CMK (cell line): ENCODE results near the gene PTX4.

Source experiments
- DNase-seq: peaks from one replicate; pipeline ENCODE4 v3.0.0-alpha.2; 2010; ENCODE audit warnings: low read depth

The PTX4 gene

GRCh38 chr16:1524366-1524765 lies 35.6 kb upstream of the PTX4 start:
- DNase-seq = no peak

DNA sequence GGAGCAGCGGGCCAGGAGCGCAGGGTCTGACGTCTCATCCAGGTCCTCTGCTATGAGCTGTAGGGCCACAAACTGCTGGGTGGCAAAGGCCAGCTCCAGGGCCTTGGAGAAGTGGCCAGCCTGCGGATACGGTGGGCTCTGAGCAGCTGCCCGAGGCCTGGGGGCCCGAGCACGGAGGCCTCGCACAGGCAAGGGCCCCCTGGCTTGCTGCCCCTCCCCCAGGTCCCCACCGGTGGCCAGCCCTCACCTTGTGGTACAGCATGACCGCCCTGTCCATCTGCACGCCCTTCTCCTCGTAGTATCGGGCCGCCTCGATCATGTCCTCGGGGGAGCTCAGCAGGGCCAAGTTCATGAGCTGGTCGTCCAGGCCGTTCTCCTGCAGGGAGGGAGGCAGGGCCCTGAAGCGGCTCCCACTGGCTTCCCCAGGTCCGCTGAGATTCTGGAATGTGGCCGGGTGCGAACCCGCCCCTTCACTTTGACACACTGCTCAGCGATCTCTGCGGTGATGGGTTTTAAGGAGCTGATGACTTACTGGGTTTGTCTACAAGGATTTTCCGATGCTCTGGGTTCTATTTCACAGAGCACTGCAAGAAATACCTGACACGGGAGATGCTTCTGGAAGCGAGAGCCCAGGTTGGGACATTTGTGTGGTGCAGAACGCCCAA lies 35.0 kb upstream of the PTX4 start:
- DNase-seq = no peak

DNA sequence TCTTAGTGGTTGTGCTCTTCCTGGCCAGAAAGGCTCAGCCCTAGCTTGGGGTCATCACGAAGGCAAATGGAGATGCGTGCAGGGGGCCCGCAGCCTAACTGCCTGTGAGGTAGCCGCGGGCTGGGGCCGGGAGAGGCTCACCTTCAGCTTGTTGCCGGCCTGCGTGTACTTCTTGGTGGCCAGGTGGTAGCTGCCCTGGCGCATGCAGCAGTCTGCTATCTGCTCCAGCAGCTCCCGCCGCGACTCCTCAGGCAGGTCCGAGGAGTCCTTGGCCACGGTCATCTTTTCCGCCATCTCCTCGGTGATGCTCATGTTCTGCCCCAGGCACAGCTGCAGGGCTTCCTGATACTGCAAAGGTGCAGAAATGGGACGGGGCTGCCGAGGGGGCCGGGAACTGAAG lies 31.7 kb upstream of the PTX4 start:
- no peak for DNase-seq

DNA sequence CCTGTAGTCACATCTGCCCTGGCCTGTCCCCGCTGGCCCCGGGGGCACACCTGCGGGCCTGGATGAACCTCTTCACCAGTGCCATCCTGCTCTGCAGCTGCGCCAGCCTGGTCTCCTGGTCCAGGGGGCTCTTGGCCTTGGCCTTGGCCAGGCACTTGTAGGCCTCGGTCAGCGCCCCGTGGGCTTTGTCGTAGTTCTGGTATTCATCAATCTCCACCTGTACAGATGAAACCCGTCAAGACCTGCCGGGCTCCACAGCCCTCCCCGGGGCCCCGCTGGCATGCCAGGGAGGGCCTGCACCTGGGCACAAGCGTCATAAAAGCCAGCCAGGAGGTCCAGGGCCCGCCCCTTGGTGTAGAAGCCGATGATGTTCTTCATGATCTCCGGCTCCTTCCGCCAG lies 31.1 kb upstream of the PTX4 start:
- DNase-seq = no peak

DNA sequence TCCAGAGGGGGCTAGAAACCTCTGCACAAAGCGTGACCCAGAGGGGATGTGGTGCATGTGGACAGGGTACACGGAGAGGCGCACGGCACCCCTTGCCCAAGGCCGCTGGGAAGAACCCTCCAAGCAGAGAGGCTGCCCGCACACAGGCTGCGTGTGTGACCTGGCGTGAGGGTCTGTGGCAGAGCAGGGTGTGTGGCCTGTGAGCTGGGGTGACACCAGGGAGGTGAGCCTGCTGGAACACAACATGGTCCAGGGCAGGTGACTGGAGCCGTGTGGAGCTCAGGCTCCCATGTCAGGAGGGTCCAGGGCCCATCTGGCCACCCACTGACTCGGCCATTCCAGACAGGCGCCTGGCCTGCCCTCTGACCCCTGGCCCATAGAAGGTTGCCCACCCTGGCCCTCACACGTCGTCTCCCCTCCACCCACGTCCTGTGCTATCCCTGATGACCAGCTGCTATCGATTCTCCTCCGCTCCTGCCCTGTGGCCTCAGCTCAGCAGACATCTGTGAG lies 29.9 kb upstream of the PTX4 start:
- no peak for DNase-seq

DNA sequence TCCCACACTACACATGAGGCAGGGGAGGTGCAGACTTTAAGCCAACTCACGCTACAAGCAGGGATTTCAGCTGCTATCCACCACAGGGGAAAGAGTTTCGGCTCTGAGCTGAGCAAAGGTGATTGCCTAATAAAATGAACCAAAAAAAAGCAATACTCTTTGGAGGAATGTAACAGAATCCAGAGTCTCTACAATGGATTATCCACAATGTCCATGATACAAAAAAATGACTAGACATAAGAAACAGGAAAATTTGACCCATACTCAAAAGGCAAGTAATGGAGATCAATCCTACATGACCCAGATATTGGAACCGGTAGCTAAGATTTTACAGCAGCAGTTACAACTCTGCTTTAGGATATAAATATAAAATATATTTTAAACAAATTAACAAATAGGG lies 25.8 kb upstream of the PTX4 start:
- DNase-seq = no peak

DNA sequence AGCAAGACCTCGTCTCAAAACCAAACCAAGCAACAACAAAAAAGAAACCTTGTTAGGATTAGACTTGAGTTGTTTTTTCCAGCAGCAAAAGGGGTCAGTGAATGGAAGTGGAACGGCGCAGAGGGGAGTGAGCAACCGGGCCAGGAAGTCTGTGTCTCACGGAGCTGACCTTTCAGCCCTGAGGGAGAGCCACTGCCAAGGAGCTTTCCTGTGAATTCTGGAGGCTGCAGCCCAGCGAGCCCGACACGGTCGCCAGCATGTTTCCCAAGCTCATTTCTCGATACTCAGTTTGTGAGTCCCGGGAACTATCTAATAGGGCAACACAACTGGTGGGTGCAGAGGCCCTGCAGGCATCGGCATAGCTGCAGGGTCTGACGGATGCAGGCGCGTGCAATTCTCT lies 24.0 kb upstream of the PTX4 start:
- DNase-seq = no peak

- DNase-seq = no peak
These were observed 23.2 kb upstream of the PTX4 start for GRCh38 chr16:1511662-1512569.

- no peak for DNase-seq
These were observed 22.2 kb upstream of the PTX4 start for GRCh38 chr16:1510941-1511351.

GRCh38 chr16:1510272-1510671 lies 21.5 kb upstream of the PTX4 start:
- no peak for DNase-seq

GRCh38 chr16:1509307-1510221 lies 20.8 kb upstream of the PTX4 start:
- DNase-seq = no peak

- no peak for DNase-seq
These were observed 19.9 kb upstream of the PTX4 start for GRCh38 chr16:1508494-1509187.

GRCh38 chr16:1506494-1507213 lies 17.9 kb upstream of the PTX4 start:
- no peak for DNase-seq

DNA sequence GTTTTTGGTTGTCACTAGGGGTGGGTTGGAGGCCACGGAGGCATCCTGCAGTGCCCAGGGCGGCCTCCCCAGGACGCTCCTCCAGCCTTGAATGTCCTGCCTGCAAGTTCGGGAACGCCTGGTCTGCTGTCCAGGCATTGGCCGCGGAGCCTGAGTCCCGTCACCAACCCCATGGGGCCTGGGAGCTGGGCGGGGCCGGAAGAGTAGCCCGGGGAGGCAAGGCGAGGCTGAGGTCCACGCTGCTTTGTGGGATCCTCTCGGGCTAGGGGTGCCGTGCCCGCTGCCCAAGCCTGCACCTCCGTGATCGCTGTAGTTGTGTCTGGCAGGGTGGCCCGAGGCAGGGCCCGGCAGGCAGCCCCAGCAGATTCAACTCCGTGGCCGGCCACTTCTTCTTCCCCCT lies 17.2 kb upstream of the PTX4 start:
- no peak for DNase-seq

- no peak for DNase-seq
These were observed 16.5 kb upstream of the PTX4 start for GRCh38 chr16:1505073-1505844.

DNA sequence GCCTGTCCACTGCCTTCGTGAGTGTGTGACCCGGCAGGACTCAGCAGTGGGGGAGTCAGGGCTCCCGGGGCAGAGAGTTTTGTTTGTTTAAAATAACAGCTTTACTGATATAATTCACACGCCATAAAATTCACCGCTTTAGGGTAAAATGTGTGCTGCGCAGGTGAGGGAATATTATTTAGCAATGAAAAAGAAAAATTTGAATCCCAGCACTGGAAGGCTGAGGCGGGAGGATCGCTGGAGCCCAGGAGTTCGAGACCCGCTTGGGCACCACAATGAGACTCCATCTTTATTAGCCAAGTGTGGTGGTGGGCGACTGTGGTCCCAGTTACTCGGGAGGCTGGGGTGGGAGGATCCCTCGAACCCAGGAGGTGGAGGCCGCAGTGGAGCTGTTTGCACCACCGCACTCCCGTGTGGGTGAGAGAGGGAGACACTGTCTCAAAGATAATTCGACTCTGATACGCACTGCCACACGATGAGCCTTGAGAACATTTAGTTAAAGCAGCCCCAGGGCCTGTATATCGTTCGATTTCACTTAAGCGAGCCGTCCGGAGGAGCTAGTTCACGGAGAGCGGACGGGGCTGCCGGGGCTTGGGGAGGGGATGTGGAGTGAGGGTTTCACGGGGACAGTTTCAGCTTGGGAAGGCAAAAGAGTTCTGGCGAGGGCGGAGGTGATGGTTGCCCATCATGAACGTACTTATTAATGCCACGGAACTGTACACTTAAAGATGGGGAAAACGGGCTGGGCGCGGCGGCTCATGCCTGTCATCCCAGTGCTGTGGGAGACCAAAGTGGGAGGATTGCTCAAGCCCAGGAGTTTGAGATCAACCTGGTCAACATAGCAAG lies 14.6 kb upstream of the PTX4 start:
- no peak for DNase-seq

DNA sequence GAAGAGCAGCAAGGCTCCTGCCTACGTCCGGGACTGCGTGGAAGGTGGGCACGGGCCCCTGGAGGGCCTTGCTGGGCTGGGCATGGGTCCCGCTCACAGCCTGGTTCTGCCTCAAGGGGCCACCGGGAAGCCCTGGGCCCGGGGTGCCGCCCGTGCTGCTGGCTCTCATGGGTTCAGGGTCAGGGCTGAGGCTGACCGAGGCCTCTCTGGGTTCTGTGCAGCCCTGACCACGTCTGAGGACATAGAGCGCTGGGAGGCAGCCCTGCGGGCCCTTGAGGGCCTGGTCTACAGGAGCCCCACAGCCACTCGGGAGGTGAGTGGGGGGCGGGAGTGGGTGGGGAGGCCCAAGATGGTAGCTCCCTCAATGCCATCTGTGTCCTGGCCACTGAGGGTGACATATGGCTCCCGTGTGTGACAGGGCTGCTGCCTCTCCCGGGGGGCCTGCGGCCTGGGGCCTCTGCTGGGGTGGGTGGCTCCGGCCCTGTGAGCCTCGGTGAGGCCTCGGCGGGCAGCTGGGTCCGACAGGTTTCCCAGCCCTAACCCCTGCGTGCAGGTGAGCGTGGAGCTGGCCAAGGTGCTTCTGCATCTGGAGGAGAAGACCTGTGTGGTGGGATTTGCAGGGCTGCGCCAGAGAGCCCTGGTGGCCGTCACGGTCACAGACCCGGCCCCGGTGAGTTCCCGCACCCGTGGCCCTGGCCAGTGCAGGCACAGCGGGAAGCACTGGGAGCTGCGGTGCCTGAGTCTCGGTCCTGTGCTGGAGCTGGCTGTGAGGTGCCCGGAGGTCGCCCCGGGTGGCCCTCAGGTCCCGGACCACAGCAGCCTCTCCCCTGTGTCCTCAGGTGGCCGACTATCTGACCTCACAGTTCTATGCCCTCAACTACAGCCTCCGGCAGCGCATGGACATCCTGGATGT lies 13.6 kb upstream of the PTX4 start:
- no peak for DNase-seq

- DNase-seq = no peak
These were observed 12.9 kb upstream of the PTX4 start for GRCh38 chr16:1501630-1502029.
